Naive thymus-derived CD4-positive, alpha-beta T cell (primary cell): ENCODE measurements around the gene TSLP. TPM values are rescaled to one million over a fixed set of nuclear protein-coding genes. Genes with fewer than 3 reads are reported as not detected.

Experiments used
- ATAC-seq: fragments of 150-1000 bp; cut with Tn5 transposase; 2 replicates; pipeline ENCODE4 v1.10.0; 2021; ENCODE audit warnings: mild to moderate bottlenecking, moderate library complexity
- CTCF ChIA-PET: fragments of 350-600 bp; sonication (Branson Sonifier 250); formaldehyde crosslinking; loops from one replicate; lab custom pipeline; 2021; ENCODE audit warnings: antibody characterized with exemption; lab: Charles Lee
- POLR2A ChIA-PET: fragments of 350-600 bp; sonication (Branson Sonifier 250); formaldehyde crosslinking; loops from one replicate; lab custom pipeline; 2021; ENCODE audit warnings: antibody characterized with exemption, inconsistent platforms; lab: Charles Lee
- DNase-seq, 9 donors: peaks; one replicate each; pipeline versions ENCODE4 v3.0.0 to v3.0.0-alpha.2; 2020 to 2022; ENCODE audit warnings: mixed read lengths in 1 of 9
- H3K27ac ChIP-seq: one replicate; pipeline ENCODE4 v1.7.0; 2013; ENCODE audit warnings: mild to moderate bottlenecking, low read depth, low read length, moderate library complexity
- H3K27me3 ChIP-seq, 2 donors: one replicate each; pipeline ENCODE4 v1.7.0; 2013; ENCODE audit warnings: low read length in 2 of 2, mild to moderate bottlenecking in 2 of 2, moderate library complexity in 2 of 2; ENCODE audit not compliant: control insufficient read depth in 2 of 2, insufficient read depth in 2 of 2
- H3K36me3 ChIP-seq, 3 experiments: 1 replicate in 2 of 3; 2 replicates in 1 of 3; pipeline ENCODE4 v1.7.0; 2013; ENCODE audit warnings: low read length in 3 of 3, mild to moderate bottlenecking in 3 of 3, moderate library complexity in 1 of 3; ENCODE audit not compliant: insufficient read depth in 3 of 3, control insufficient read depth in 2 of 3
- H3K4me1 ChIP-seq, 2 donors: one replicate each; pipeline ENCODE4 v1.7.0; 2013; ENCODE audit warnings: low read length in 2 of 2, mild to moderate bottlenecking in 2 of 2, moderate library complexity in 1 of 2; ENCODE audit not compliant: control insufficient read depth in 2 of 2, insufficient read depth in 2 of 2
- H3K4me3 ChIP-seq: 2 replicates; pipeline ENCODE4 v1.7.0; 2013; ENCODE audit warnings: mild to moderate bottlenecking, low read length
- H3K9me3 ChIP-seq, 3 experiments: 1 replicate in 2 of 3; 2 replicates in 1 of 3; pipeline ENCODE4 v1.7.0; 2013; ENCODE audit warnings: low read length in 3 of 3; ENCODE audit not compliant: control insufficient read depth in 2 of 3
- H3K27ac Mint-ChIP-seq, 9 donors: one replicate each; pipeline ENCODE4 v1.8.0; 2020 to 2022; ENCODE audit warnings: mixed read lengths in 9 of 9, mild to moderate bottlenecking in 8 of 9, moderate library complexity in 5 of 9, inconsistent platforms in 2 of 9
- H3K27me3 Mint-ChIP-seq, 5 donors: one replicate each; pipeline ENCODE4 v1.8.0; 2021 to 2022; ENCODE audit warnings: mixed read lengths in 5 of 5, mild to moderate bottlenecking in 1 of 5
- H3K36me3 Mint-ChIP-seq, 5 donors: one replicate each; pipeline ENCODE4 v1.8.0; 2020 to 2022; ENCODE audit warnings: mixed read lengths in 5 of 5, mild to moderate bottlenecking in 3 of 5, inconsistent platforms in 1 of 5
- H3K4me1 Mint-ChIP-seq, 7 donors: one replicate each; pipeline ENCODE4 v1.8.0; 2020 to 2022; ENCODE audit warnings: mixed read lengths in 7 of 7, mild to moderate bottlenecking in 3 of 7, inconsistent platforms in 1 of 7
- H3K4me3 Mint-ChIP-seq, 10 donors: one replicate each; pipeline ENCODE4 v1.8.0; 2020 to 2022; ENCODE audit warnings: mild to moderate bottlenecking in 10 of 10, mixed read lengths in 10 of 10, moderate library complexity in 6 of 10, inconsistent platforms in 2 of 10
- H3K9me3 Mint-ChIP-seq, 11 donors: one replicate each; pipeline ENCODE4 v1.8.0; 2020 to 2022; ENCODE audit warnings: mixed read lengths in 11 of 11, mild to moderate bottlenecking in 4 of 11, inconsistent platforms in 1 of 11, moderate library complexity in 1 of 11
- intact Hi-C, 2 donors: fragments of 100-400 bp; cut with micrococcal nuclease; formaldehyde crosslinking; loops; one replicate each; pipeline ENCODE4 v1.15.1; 2023
- polyA plus RNA-seq, 2 donors: library from polyadenylated mRNA; unstranded; fragments of 300-500 nt; fragmentation: Illumina TruSeq; gene quantifications; one replicate each; pipeline ENCODE4 v1.2.3, GENCODE V29; 2021
- total RNA-seq, 6 experiments: library from RNA in 5 of 6; stranded (reverse) in 5 of 6; gene quantifications; 1 replicate in 5 of 6; 2 replicates in 1 of 6; pipeline ENCODE4 v1.2.3 and lab custom pipeline; 2021 to 2026

Gene TSLP
- total and polyA plus RNA-seq, 7 experiments from 2014 or later = 0.15 TPM; not detected in 6

DNA sequence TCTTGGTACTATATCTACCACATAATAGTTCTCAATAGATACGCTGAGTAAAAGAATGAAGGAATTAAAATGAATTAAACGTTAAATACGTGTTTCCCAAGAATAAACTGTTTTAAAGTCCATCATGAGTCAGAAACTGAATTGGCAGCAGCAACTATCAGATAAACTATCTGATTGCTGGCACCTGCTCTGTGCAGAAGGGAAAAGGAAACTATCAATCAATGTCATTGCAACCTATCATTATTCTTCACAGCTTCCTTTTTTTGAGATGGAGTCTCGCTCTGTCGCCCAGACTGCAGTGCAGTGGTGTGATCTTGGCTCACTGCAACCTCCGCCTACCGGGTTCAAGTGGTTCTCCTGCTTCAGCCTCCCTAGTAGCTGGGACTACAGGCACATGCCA lies 11.8 kb downstream of the TSLP start:
- ATAC-seq (no peak), DNase-seq (no peak)
- no peak overlapping the region for H3K27ac ChIP-seq
- H3K27me3 ChIP-seq = peaks cover 0 to 5% of the 10 kb centered on the region in 2 donors
- H3K4me1 ChIP-seq = no peaks in the 10 kb centered on the region
- H3K27ac Mint-ChIP-seq = no peak overlapping the region
- no peak overlapping the region for H3K4me3 Mint-ChIP-seq
- H3K4me1 Mint-ChIP-seq = no peaks in the 10 kb centered on the region
- ChIA-PET CTCF (no interaction called here), POLR2A (no interaction called here)
- H3K9me3 Mint-ChIP-seq = peaks cover 0 to 7% (median 0%) of the 10 kb centered on the region in 11 donors
- H3K36me3 ChIP-seq = no peaks in the 10 kb centered on the region
- intact Hi-C loops = no loop called here
- no peaks in the 10 kb centered on the region for H3K36me3 Mint-ChIP-seq
- H3K27me3 Mint-ChIP-seq = peaks cover 34 to 43% (median 40%) of the 10 kb centered on the region in 5 donors
- no peak overlapping the region for H3K4me3 ChIP-seq
- H3K9me3 ChIP-seq = no peaks in the 10 kb centered on the region

DNA sequence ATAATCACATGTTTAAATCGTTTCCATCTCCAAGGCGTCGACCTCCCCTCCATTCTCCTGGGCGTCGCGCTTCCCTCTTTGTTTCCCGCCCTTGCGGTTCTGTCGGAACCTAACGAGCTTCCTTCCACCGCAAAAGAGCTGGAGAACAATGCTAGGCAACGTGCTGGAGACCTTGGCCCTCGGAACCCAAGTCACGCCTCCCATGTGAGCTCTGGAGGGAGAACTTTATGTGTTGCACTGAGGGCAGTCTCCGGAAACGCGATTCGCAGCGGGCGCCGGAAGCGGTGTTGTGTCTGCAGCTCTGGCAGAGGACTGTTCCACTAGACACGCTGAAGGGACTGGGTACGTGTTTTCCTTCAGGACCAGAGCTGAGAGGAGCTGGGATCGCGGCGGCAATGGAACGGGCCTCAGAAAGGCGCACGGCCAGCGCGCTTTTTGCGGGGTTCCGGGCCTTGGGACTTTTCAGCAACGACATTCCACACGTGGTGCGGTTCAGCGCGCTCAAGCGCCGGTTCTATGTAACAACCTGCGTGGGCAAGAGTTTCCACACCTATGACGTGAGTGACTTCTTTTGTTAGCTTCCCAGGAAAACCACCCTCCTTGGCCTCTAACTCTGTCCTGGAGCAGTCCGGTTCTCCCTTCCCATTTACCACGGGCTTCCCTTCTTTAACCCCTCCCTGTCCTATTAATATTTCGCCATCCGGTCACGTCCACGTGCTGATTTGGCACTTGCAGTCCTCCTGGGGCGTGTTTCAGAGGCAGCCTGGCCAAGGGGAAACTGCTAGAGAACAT lies 20.7 kb downstream of the TSLP start, which contains the start of gene WDR36:
Gene WDR36, plus strand, starts transcription at position 287 of the 792 bp plus-strand sequence. Its CDS starts 109 bp downstream, at position 396.
- peak within 1 kb of the TSS; percentile 88 for H3K4me3 ChIP-seq
- no peaks in the 10 kb centered on the region for H3K27me3 ChIP-seq
- ATAC-seq (peak; percentile 99), DNase-seq (peak; percentile 80 to 95 (median 87))
- ChIA-PET POLR2A (interaction anchor here (1.0 to 1.5 kb wide), 4 partner anchors 10 to 421 kb away, joined by 3 to 6 read pairs (median 4); partner anchors contain the start of gene SLC25A46), CTCF (interaction anchor here (0.6 kb wide), 1 partner anchor 526 kb away, joined by 3 read pairs; no protein-coding TSS in a partner anchor)
- peak within 1 kb of the TSS; percentile 82 for H3K27ac ChIP-seq
- peaks cover 11 to 20% of the 10 kb centered on the region in 2 donors for H3K4me1 ChIP-seq
- Mint-ChIP-seq H3K27ac (peak within 1 kb of the TSS; percentile 66 to 98 (median 94)), H3K9me3 (peaks cover 0 to 4% (median 0%) of the 10 kb centered on the region in 11 donors), H3K27me3 (peaks cover 0 to 12% (median 5%) of the 10 kb centered on the region in 5 donors), H3K36me3 (peaks cover 0 to 13% (median 3%) of the 10 kb centered on the region in 5 donors), H3K4me3 (peak within 1 kb of the TSS; percentile 91 to 99 (median 98)), H3K4me1 (peaks cover 22 to 49% (median 39%) of the 10 kb centered on the region in 7 donors)
- H3K9me3 ChIP-seq = no peaks in the 10 kb centered on the region
- peaks cover 0 to 5% (median 0%) of the 10 kb centered on the region in 3 experiments for H3K36me3 ChIP-seq
- intact Hi-C loops = loop anchor here (1.0 to 5.0 kb wide), 17 partner anchors 19 to 1769 kb away; partner anchors contain the start of genes CAMK4 (in 2 of the 2), NREP (in 2 of the 2), STARD4 (in 2 of the 2) and MAN2A1 (in 1 of the 2)

DNA sequence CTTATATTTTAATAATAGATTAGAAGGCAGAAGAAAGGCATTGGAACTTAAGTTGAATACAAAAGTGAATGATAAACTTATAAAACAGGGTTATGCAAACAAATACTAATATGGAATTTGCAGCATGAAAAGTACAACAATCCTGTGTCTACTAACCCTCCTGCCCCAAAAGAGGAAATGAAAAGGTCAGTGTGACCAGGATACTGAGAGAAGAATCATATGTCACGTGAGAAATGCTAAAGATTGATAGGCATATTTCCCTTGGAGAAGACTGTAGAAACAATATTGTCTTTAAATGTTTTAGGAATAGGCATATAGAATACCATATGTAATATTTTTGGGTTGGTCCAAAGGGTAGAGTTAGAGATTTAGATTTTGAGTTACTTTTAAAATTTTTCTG lies 24.5 kb downstream of the TSLP start:
- ChIA-PET POLR2A (no interaction called here), CTCF (no interaction called here)
- Mint-ChIP-seq H3K36me3 (peaks cover 5 to 33% (median 8%) of the 10 kb centered on the region in 5 donors), H3K4me3 (no peak overlapping the region), H3K27ac (no peak overlapping the region), H3K4me1 (peaks cover 24 to 56% (median 47%) of the 10 kb centered on the region in 7 donors), H3K9me3 (peaks cover 0 to 3% (median 0%) of the 10 kb centered on the region in 11 donors), H3K27me3 (peaks cover 0 to 8% (median under 1%) of the 10 kb centered on the region in 5 donors)
- Histone ChIP-seq H3K4me1 (peaks cover 11 to 20% of the 10 kb centered on the region in 2 donors), H3K27me3 (no peaks in the 10 kb centered on the region), H3K36me3 (peaks cover 5 to 24% (median 11%) of the 10 kb centered on the region in 3 experiments), H3K4me3 (no peak overlapping the region), H3K27ac (no peak overlapping the region), H3K9me3 (no peaks in the 10 kb centered on the region)
- intact Hi-C loops = no loop called here
- DNase-seq = no peak
- ATAC-seq = no peak

DNA sequence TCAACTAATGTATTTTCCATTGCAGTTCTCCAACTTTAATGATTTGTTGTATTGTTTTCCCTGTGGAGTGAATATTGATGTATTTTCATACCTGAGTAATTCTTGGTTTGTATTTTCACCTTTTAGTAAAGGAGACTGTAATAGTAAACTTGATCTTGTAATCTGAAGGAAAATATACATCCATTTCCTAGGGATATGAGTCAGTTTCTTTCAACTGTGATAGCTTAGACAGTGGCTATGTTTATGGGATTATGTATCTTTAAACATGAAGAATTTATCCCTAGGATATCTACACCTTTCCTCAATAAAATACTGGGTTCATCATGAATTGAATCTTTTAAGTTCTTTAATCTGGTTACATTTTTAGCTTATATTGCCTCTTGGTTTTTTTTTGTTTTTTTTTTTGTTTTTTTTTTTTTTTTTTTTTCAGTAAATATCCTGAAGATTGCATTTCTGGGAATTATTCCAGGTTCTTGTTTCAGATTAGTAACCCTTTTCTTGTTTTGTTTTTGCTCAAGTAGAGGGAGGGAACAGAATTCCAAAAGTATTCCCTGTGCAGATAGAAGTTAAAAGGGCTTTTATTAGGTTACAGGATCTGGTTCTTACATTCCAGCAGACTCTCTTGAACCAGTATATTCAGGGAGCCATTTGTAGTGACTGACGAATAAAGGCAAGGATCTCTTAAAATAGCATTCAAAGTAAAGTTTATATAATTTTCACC lies 27.7 kb downstream of the TSLP start:
- no peak overlapping the region for H3K27ac Mint-ChIP-seq
- Histone ChIP-seq H3K27me3 (no peaks in the 10 kb centered on the region), H3K36me3 (peaks cover 12 to 34% (median 14%) of the 10 kb centered on the region in 3 experiments), H3K9me3 (no peaks in the 10 kb centered on the region), H3K4me1 (peaks cover 0 to under 1% of the 10 kb centered on the region in 2 donors), H3K4me3 (no peak overlapping the region), H3K27ac (no peak overlapping the region)
- intact Hi-C loops = no loop called here
- ChIA-PET POLR2A (no interaction called here), CTCF (no interaction called here)
- H3K27me3 Mint-ChIP-seq = no peaks in the 10 kb centered on the region
- ATAC-seq (no peak), DNase-seq (no peak)
- H3K36me3 Mint-ChIP-seq = peaks cover 15 to 49% (median 20%) of the 10 kb centered on the region in 5 donors
- H3K9me3 Mint-ChIP-seq = no peaks in the 10 kb centered on the region
- H3K4me1 Mint-ChIP-seq = peaks cover 8 to 31% (median 26%) of the 10 kb centered on the region in 7 donors
- H3K4me3 Mint-ChIP-seq = no peak overlapping the region

DNA sequence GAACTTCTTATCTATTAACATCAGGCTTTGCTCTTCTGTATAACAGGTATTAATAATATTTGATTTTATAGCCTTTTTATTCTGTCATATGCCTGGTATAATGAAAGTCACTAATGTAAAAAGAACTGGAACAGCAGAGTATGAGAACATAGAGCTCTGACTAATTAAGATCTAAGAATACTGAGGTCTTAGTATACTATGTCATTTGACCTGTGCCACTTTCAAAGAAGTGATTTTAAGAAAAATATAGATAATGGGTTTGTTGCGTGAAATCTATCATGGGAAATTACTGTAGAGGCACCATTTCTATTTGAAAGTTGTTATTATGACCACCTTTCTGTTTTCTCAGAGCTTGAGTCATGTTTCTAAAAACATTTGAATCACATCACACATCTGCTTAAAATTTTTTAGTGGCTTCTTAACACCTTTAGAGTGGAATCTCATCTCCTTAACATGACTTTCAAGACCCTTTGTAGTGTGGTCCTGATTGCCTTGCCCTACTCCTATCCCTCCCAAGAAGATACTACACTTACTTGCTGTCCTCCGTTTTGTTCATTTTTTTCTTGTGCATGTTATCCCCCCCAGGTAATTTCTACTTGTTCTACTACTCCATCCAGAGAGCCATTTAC lies 34.9 kb downstream of the TSLP start:
- Mint-ChIP-seq H3K4me1 (peaks cover 0 to 10% (median 3%) of the 10 kb centered on the region in 7 donors), H3K9me3 (no peaks in the 10 kb centered on the region), H3K27me3 (no peaks in the 10 kb centered on the region), H3K27ac (peak overlapping the region in 1 of 9 donors; percentile 60), H3K4me3 (no peak overlapping the region), H3K36me3 (peaks cover 24 to 55% (median 31%) of the 10 kb centered on the region in 5 donors)
- DNase-seq (no peak), ATAC-seq (no peak)
- Histone ChIP-seq H3K9me3 (no peaks in the 10 kb centered on the region), H3K27me3 (no peaks in the 10 kb centered on the region), H3K27ac (no peak overlapping the region), H3K4me1 (no peaks in the 10 kb centered on the region), H3K36me3 (peaks cover 15 to 63% (median 22%) of the 10 kb centered on the region in 3 experiments), H3K4me3 (no peak overlapping the region)
- intact Hi-C loops = no loop called here
- CTCF ChIA-PET = no interaction called here
- POLR2A ChIA-PET = no interaction called here

DNA sequence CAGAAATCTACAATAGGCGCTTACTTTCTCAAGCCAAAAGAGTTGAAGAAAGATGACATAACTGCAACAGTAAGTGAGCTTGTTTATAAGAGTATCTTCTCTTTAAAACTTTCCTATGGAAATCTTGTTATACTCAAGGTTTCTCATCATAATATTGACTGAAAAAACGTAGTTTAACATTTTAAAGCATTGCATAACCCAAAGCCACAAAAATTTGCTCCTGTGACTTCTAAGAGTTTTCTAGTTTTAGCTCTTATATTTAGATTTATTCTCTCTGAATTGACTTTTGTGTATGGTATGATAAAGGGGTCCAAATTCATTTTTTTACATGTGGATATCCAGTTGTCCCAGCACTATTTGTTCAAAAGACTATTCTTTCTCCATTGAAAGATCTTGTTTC lies 35.9 kb downstream of the TSLP start:
- no peak for DNase-seq
- H3K4me3 Mint-ChIP-seq = no peak overlapping the region
- Histone ChIP-seq H3K36me3 (peaks cover 10 to 68% (median 22%) of the 10 kb centered on the region in 3 experiments), H3K27me3 (no peaks in the 10 kb centered on the region), H3K27ac (no peak overlapping the region), H3K4me1 (no peaks in the 10 kb centered on the region), H3K9me3 (no peaks in the 10 kb centered on the region), H3K4me3 (no peak overlapping the region)
- CTCF ChIA-PET = no interaction called here
- no peak overlapping the region for H3K27ac Mint-ChIP-seq
- peaks cover 20 to 60% (median 31%) of the 10 kb centered on the region in 5 donors for H3K36me3 Mint-ChIP-seq
- intact Hi-C loops = no loop called here
- POLR2A ChIA-PET = no interaction called here
- H3K4me1 Mint-ChIP-seq = peaks cover 0 to 10% (median 3%) of the 10 kb centered on the region in 7 donors
- H3K27me3 Mint-ChIP-seq = no peaks in the 10 kb centered on the region
- H3K9me3 Mint-ChIP-seq = no peaks in the 10 kb centered on the region
- ATAC-seq = no peak
